Endothelial cell of umbilical vein (primary cell): ENCODE results near the gene SENP5. TPM values are rescaled to one million over a fixed set of nuclear protein-coding genes. Genes with fewer than 3 reads are reported as not detected.

Experiments used
- BruUV-seq: library from RNA; stranded (reverse); fragments of 400-500 nt; replicated peaks from 2 replicates; lab custom pipeline; 2021; lab: Mats Ljungman, UMichigan
- CTCF ChIA-PET: fragments of 300-600, 350-600 bp; sonication (Branson Sonifier 250); formaldehyde crosslinking; loops from one replicate; lab custom pipeline; 2021; ENCODE audit warnings: antibody characterized with exemption, inconsistent platforms; lab: Charles Lee
- POLR2A ChIA-PET: fragments of 300-600, 350-600 bp; sonication (Branson Sonifier 250); formaldehyde crosslinking; loops from one replicate; lab custom pipeline; 2021; ENCODE audit warnings: antibody characterized with exemption, inconsistent platforms; lab: Charles Lee
- DNase-seq: peaks from one replicate; pipeline ENCODE4 v3.0.0-alpha.2; 2011; ENCODE audit warnings: low read depth, low spot score
- FAIRE-seq: peaks from 2 replicates; lab custom pipeline; 2011; peaks lifted over from hg19 to GRCh38; lab: Jason Lieb, UNC
- H2AFZ ChIP-seq: 2 replicates; pipeline ENCODE4 v1.6.0; 2012; ENCODE audit warnings: low read depth, low read length, control low read depth, inconsistent platforms
- H3K27ac ChIP-seq: 2 replicates; pipeline ENCODE4 v1.5.1; 2011; ENCODE audit warnings: low read depth, mild to moderate bottlenecking, control low read depth, low read length, moderate library complexity; ENCODE audit not compliant: insufficient read depth
- H3K27me3 ChIP-seq, 2 experiments: 2 replicates each; pipeline versions ENCODE4 v1.6.0 to v1.6.1; 2011; ENCODE audit warnings: low read length in 2 of 2, mixed read lengths in 1 of 2; ENCODE audit not compliant: control insufficient read depth in 2 of 2, insufficient read depth in 2 of 2
- H3K36me3 ChIP-seq, 2 experiments: 2 replicates in 1 of 2; 3 replicates in 1 of 2; pipeline ENCODE4 v1.5.1; 2011; ENCODE audit warnings: low read length in 2 of 2, mild to moderate bottlenecking in 1 of 2, moderate library complexity in 1 of 2; ENCODE audit not compliant: control insufficient read depth in 2 of 2, insufficient read depth in 2 of 2; ENCODE audit errors: extremely low read depth in 1 of 2
- H3K4me1 ChIP-seq: 3 replicates; pipeline ENCODE4 v1.5.1; 2011; ENCODE audit warnings: mild to moderate bottlenecking, low read length; ENCODE audit not compliant: control insufficient read depth, insufficient read depth; ENCODE audit errors: extremely low read depth
- H3K4me2 ChIP-seq: 2 replicates; pipeline ENCODE4 v1.6.1; 2011; ENCODE audit warnings: low read length, control low read depth, mixed read lengths; ENCODE audit not compliant: insufficient read depth
- H3K4me3 ChIP-seq, 3 experiments: fragments of 200-600 bp in 1 of 3; sonication (generic), shearing (Covaris generic) in 1 of 3; replicated peaks in 1 of 3; 2 replicates each; pipeline ENCODE4 v1.5.1; 2011 to 2016; ENCODE audit warnings: control low read depth in 3 of 3, low read length in 3 of 3, mild to moderate bottlenecking in 2 of 3, inconsistent platforms in 1 of 3, low read depth in 1 of 3, moderate library complexity in 1 of 3; ENCODE audit not compliant: insufficient read depth in 1 of 3
- H3K79me2 ChIP-seq: 2 replicates; pipeline ENCODE4 v1.6.0; 2012; ENCODE audit warnings: low read length, inconsistent platforms; ENCODE audit not compliant: control insufficient read depth, insufficient read depth
- H3K9ac ChIP-seq: replicated peaks from 2 replicates; pipeline ENCODE3; 2011; ENCODE audit warnings: low read length, control low read depth; ENCODE audit not compliant: insufficient read depth; ENCODE audit errors: extremely low read depth
- H3K9me1 ChIP-seq: replicated peaks from 3 replicates; pipeline ENCODE4 v1.6.0; 2011; ENCODE audit warnings: mild to moderate bottlenecking, low read length; ENCODE audit not compliant: control insufficient read depth, insufficient read depth; ENCODE audit errors: extremely low read depth
- H3K9me3 ChIP-seq: replicated peaks from 2 replicates; pipeline ENCODE4 v1.5.1; 2012; ENCODE audit warnings: low read length, inconsistent platforms; ENCODE audit not compliant: control insufficient read depth, insufficient read depth
- H4K20me1 ChIP-seq: replicated peaks from 2 replicates; pipeline ENCODE3; 2011; ENCODE audit warnings: mild to moderate bottlenecking, low read length; ENCODE audit not compliant: control insufficient read depth, insufficient read depth; ENCODE audit errors: extremely low read depth
- EZH2 ChIP-seq: IDR thresholded peaks from 2 replicates; pipeline ENCODE4 v1.6.1; 2012; ENCODE audit warnings: borderline replicate concordance, low read depth, mild to moderate bottlenecking, moderate library complexity, low read length, inconsistent platforms; ENCODE audit not compliant: severe bottlenecking
- FOS ChIP-seq: IDR thresholded peaks from 2 replicates; pipeline ENCODE4 v1.6.1; 2011; ENCODE audit warnings: mild to moderate bottlenecking, low read length, moderate library complexity, borderline replicate concordance; ENCODE audit not compliant: insufficient read depth
- GATA2 ChIP-seq: IDR thresholded peaks from 2 replicates; pipeline ENCODE4 v1.7.0; 2011; ENCODE audit warnings: low read depth, mild to moderate bottlenecking, moderate library complexity, mixed read lengths, low read length; ENCODE audit not compliant: insufficient read length, insufficient read depth
- JUN ChIP-seq: IDR thresholded peaks from 2 replicates; pipeline ENCODE4 v1.6.1; 2011; ENCODE audit warnings: borderline replicate concordance, low read depth; ENCODE audit not compliant: insufficient read length, insufficient read depth
- MAX ChIP-seq: IDR thresholded peaks from 2 replicates; pipeline ENCODE4 v1.6.1; 2011; ENCODE audit not compliant: insufficient read depth, insufficient read length
- MYC ChIP-seq: IDR thresholded peaks from one replicate; pipeline ENCODE4 v1.6.1; 2011; ENCODE audit warnings: mild to moderate bottlenecking, low read depth, low read length
- POLR2A ChIP-seq: IDR thresholded peaks from 2 replicates; pipeline ENCODE4 v1.6.1; 2012; ENCODE audit warnings: low read depth, mild to moderate bottlenecking, control low read depth, low read length
- POLR2AphosphoS5 ChIP-seq: IDR thresholded peaks from 2 replicates; pipeline ENCODE4 v1.6.1; 2012; ENCODE audit warnings: low read depth, mild to moderate bottlenecking, control low read depth, low read length, moderate library complexity; ENCODE audit not compliant: insufficient read depth
- dilution Hi-C: fragments of 300-500 bp; cut with MboI; formaldehyde crosslinking; loops from one replicate; pipeline ENCODE4 v1.15.0; 2019; ENCODE audit warnings: low sequenced_read_pairs; ENCODE audit not compliant: extremely low pct_ligation_motif_present
- intact Hi-C: fragments of 100-400 bp; cut with micrococcal nuclease; formaldehyde crosslinking; loops from one replicate; pipeline ENCODE4 v1.10.0; 2022
- polyA plus RNA-seq, 4 experiments: library from polyadenylated mRNA; depleted of rRNA in 3 of 4; stranded (reverse) in 3 of 4; unstranded in 1 of 4; fragments of >200 nt; gene quantifications; 2 replicates each; pipeline versions ENCODE4 v1.2.1 to v1.2.3, GENCODE V29; 2011 to 2012; ENCODE audit warnings: missing spikeins in 1 of 4
- total RNA-seq: library from RNA; stranded (reverse); gene quantifications from 2 replicates; pipeline ENCODE4 v1.2.3, GENCODE V29; 2021
- TF ChIP-seq, protein P1 (sequence below), 2 donors: IDR thresholded peaks; 1 replicate in 1 of 2; 2 replicates in 1 of 2; pipeline ENCODE4 v1.5.1; 2011; ENCODE audit warnings: low read length in 2 of 2, mild to moderate bottlenecking in 2 of 2, moderate library complexity in 2 of 2, control low read depth in 1 of 2, inconsistent platforms in 1 of 2, low read depth in 1 of 2; ENCODE audit not compliant: insufficient read depth in 1 of 2; ENCODE audit errors: extremely low read depth in 1 of 2

Gene SENP5
- total and polyA plus RNA-seq, 2 donors (not counting 3 experiments of a cell fraction or from before 2014, with no cell fraction given), result 7.9 to 33.5 TPM

GRCh38 chr3:196969660-196970546 lies 102.2 kb downstream of the SENP5 start:
- no peaks in the 10 kb centered on the region for H3K79me2 ChIP-seq
- peak overlapping the region; percentile 60 to 81 (median 65) for H3K4me3 ChIP-seq
- H3K4me1 ChIP-seq, result peaks cover 3% of the 10 kb centered on the region
- peak overlapping the region; percentile 44 for H3K9ac ChIP-seq
- no peaks in the 10 kb centered on the region for H3K36me3 ChIP-seq
- DNase-seq (peak; percentile 57), FAIRE-seq (peak; percentile 64)
- H3K9me3 ChIP-seq, result no peaks in the 10 kb centered on the region
- peaks cover 0 to 2% of the 10 kb centered on the region in 2 experiments for H3K27me3 ChIP-seq
- intact Hi-C loops, result loop anchor here (1.0 to 5.0 kb wide), 4 partner anchors 132 to 448 kb away; no protein-coding TSS in a partner anchor
- peak overlapping the region; percentile 94 for H2AFZ ChIP-seq
- H4K20me1 ChIP-seq, result no peaks in the 10 kb centered on the region
- H3K27ac ChIP-seq, result no peak overlapping the region
- ChIA-PET POLR2A (no interaction called here), CTCF (interaction anchor here (0.5 to 1.6 kb wide), 29 partner anchors 9 to 629 kb away, joined by 3 to 24 read pairs (median 5); partner anchors contain the start of genes NCBP2 and SENP5)
- peak overlapping the region; percentile 84 for H3K4me2 ChIP-seq
- BruUV-seq, result no TSS peak
- H3K9me1 ChIP-seq, result no peaks in the 10 kb centered on the region
- TF ChIP-seq, protein P1, sequence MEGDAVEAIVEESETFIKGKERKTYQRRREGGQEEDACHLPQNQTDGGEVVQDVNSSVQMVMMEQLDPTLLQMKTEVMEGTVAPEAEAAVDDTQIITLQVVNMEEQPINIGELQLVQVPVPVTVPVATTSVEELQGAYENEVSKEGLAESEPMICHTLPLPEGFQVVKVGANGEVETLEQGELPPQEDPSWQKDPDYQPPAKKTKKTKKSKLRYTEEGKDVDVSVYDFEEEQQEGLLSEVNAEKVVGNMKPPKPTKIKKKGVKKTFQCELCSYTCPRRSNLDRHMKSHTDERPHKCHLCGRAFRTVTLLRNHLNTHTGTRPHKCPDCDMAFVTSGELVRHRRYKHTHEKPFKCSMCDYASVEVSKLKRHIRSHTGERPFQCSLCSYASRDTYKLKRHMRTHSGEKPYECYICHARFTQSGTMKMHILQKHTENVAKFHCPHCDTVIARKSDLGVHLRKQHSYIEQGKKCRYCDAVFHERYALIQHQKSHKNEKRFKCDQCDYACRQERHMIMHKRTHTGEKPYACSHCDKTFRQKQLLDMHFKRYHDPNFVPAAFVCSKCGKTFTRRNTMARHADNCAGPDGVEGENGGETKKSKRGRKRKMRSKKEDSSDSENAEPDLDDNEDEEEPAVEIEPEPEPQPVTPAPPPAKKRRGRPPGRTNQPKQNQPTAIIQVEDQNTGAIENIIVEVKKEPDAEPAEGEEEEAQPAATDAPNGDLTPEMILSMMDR (IDR thresholded peaks at IDR 0.05; ENCODE audit: extremely low read depth in 1 of 2, insufficient read depth in 1 of 2, low read depth in 1 of 2, low read length in 2 of 2), result peak; percentile 59 to 68
- TF ChIP-seq POLR2A (peak; percentile 38), MYC (no peak), FOS (no peak), JUN (no peak), POLR2AphosphoS5 (peak; percentile 81), MAX (no peak), GATA2 (no peak), EZH2 (no peak)
- dilution Hi-C loops, result no loop called here
